GM13976 (cell line): ENCODE results near the gene AFAP1L2.

Source experiments
- DNase-seq: peaks from one replicate; pipeline ENCODE4 v3.0.0; 2012; ENCODE audit warnings: low spot score
- in situ Hi-C: fragments of 300-500 bp; cut with MboI; formaldehyde crosslinking; loops from one replicate; pipeline ENCODE4 v1.12.0; 2022; ENCODE audit warnings: low sequenced_read_pairs, mixed read lengths, inconsistent platforms; ENCODE audit not compliant: unreplicated experiment
- TF ChIP-seq, protein P1 (sequence below): IDR thresholded peaks from 2 replicates; pipeline ENCODE4 v1.5.1; 2012; ENCODE audit warnings: borderline replicate concordance, mild to moderate bottlenecking; ENCODE audit not compliant: insufficient read depth; ENCODE audit errors: extremely low read depth, missing control alignments, control extremely low read depth

AFAP1L2 gene

DNA sequence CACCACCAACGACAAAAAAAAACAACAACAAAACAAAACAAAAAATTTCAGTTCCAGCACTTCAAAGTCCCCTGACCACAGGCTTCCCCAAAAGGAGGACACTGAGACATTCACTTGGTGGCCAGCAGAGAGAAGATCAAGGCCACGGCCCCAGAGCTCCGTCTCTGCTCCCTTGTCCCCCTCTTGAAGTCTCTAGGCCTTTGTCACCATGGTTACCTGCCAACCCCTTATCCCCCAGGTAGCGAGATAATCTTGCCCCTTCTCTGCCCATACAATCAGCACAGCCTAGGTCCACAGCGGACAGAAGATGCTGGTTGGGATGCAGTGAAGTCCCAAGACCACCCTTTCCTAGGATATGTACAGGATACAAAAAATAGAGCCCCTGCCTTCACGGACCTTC lies 30.7 kb downstream of the AFAP1L2 start:
- in situ Hi-C loops: no loop called here
- TF ChIP-seq, protein P1, sequence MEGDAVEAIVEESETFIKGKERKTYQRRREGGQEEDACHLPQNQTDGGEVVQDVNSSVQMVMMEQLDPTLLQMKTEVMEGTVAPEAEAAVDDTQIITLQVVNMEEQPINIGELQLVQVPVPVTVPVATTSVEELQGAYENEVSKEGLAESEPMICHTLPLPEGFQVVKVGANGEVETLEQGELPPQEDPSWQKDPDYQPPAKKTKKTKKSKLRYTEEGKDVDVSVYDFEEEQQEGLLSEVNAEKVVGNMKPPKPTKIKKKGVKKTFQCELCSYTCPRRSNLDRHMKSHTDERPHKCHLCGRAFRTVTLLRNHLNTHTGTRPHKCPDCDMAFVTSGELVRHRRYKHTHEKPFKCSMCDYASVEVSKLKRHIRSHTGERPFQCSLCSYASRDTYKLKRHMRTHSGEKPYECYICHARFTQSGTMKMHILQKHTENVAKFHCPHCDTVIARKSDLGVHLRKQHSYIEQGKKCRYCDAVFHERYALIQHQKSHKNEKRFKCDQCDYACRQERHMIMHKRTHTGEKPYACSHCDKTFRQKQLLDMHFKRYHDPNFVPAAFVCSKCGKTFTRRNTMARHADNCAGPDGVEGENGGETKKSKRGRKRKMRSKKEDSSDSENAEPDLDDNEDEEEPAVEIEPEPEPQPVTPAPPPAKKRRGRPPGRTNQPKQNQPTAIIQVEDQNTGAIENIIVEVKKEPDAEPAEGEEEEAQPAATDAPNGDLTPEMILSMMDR: no peak
- no peak for DNase-seq

DNA sequence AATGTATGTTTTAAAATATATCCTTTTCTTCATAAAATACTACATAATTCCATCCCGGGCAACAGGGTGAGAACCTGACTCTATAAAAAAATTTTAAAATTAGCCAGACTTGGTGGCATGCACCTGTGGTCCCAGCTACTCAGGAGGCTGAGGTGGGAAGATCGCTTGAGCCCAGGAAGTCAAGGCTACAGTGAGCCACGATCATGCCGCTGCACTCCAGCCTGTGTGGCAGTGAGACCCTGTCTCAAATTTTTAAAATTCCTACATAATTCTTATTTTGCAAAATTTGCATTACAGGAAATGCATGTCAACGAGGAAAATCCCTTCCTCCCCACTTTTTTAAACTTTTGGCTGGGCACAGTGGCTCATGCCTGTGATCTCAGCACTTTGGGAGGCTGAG lies 31.3 kb downstream of the AFAP1L2 start:
- TF ChIP-seq, protein P1: no peak
- in situ Hi-C loops: no loop called here

DNA sequence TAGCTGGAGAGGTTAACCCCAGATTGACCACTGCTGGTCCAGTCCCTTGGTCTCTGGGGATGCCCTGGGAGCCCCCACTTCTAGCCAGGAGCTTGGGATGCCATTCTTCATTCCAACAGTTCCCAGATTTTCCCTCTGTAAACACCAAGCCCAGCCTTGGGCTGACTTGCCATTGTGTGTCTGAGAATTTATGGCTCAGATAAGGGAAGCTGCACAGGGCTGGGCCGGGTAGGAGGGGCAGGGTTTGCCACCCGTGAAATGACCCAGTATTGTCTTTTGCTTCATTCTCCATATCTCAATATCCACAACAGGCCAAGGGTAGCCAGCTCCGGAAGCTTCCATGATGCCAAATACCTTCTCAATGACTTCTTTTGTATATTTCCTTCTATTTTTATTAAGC lies 32.1 kb downstream of the AFAP1L2 start:
- no peak for DNase-seq
- TF ChIP-seq, protein P1: no peak
- in situ Hi-C loops: no loop called here

More for the DNA sequence above, 31.3 kb downstream of the AFAP1L2 start:
- DNase-seq: no peak

DNA sequence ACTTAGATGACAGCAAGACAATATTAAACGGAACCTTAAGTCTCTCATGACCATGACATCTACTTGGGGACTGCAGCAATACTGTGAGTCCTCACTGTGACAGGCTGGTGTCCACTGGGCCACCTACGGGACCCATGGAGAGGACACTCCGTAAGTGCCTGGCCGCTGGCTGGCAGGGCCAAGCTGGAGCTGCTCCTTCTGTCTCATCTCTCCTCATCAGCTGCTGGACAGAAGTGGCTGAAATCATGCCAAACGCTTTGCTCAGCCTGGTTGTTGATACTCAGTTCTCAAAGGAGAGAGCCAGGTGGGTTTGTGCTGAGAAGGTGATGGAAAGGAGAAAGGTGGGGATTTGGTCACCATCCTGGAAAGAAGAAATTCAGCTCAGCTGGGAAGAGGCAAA lies 33.3 kb downstream of the AFAP1L2 start:
- no peak for DNase-seq
- in situ Hi-C loops: no loop called here
- TF ChIP-seq, protein P1: no peak

DNA sequence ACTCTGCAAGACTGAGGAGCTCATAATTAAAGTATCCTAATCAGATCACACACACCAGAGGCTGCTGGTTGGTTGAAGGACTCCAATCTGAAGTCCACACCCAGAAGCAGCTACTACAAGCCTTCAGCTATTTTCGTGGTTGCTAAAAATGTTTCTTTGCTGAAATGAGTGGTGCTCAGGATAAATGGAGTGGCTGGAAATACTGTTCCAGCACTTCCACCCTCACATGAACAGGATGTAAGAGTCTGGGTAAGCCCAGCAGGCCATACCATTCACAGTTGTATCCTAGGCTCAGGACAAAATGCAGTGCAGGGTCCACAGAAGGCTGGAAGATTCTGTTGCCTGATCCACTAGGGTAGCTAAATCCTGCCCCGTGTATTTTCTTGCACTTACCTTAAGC lies 34.1 kb downstream of the AFAP1L2 start:
- in situ Hi-C loops: no loop called here
- DNase-seq: no peak
- TF ChIP-seq, protein P1: no peak

DNA sequence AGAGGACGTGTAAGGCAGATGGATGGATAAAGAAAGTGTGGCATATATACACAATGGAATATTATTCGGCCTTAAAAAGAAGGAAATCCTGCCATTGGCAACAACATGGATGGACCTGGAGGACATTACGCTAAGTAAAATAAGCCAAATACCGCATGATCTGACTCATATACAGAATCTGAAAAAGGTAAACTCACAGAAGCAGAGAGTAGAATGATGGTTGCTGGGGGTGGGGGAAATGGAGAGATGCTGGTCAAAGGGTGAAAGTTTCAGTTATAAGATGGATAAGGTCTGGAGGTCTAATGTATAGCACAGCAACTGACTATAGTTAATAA lies 36.3 kb downstream of the AFAP1L2 start:
- in situ Hi-C loops: no loop called here
- TF ChIP-seq, protein P1: no peak

DNA sequence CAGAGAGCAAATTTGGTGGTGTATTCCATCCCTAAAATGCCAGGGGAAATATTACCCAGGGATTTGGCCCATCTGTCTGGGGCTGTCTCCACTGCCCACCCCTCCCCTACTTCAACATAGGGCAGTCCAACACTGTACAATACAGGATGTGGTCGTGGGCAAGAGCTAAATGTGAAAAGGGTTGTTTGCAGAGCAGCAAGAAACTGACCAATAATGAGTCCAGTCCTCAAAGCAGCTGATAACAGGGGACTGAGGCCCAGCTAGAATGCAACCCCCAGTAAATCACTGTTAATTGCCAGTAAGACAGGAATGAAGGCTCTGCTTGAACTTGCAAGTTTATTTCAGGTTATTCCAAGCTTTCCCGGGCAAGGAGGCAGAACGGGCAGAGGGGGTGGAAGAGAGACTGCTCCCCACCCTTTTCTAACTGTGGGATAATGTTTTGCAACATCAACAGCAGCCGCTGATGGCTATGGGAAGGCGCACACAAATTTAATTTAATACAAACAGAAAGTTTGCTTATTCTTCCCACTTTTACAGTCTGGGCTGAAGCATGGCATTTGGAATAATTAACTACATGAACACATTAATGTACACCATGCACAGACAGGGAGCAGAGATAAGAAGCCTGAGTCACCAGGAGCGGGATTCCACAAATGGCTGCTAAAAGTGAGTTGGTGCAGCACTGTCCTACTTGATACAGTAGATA lies 36.8 kb downstream of the AFAP1L2 start:
- in situ Hi-C loops: no loop called here
- no peak for DNase-seq
- TF ChIP-seq, protein P1: no peak

More for the DNA sequence above, 36.3 kb downstream of the AFAP1L2 start:
- DNase-seq: no peak
